Activated CD8-positive, alpha-beta memory T cell treated with anti-CD3 and anti-CD28 coated beads for 24 hours (primary cell): ENCODE data around the gene HACD3.
"Not testable (repeated sequence)": the region's sequence is repeated elsewhere in the genome, so short reads cannot be mapped to it uniquely, and the experiment has no call there.

Experiments used
- DNase-seq: peaks from one replicate; pipeline ENCODE4 v3.0.0-alpha.2; 2020

The HACD3 gene

GRCh38 chr15:65550681-65551098 is 20.4 kb downstream of the HACD3 start:
- no peak for DNase-seq

- DNase-seq = no peak
Observed at GRCh38 chr15:65551183-65551582, 20.9 kb downstream of the HACD3 start.

- not testable (repeated sequence) for DNase-seq
Observed at GRCh38 chr15:65552851-65553250, 22.6 kb downstream of the HACD3 start.

- DNase-seq = no peak
Observed at GRCh38 chr15:65553691-65554090, 23.4 kb downstream of the HACD3 start.

- DNase-seq = no peak
Observed at GRCh38 chr15:65556622-65557021, 26.4 kb downstream of the HACD3 start.

- DNase-seq = no peak
Observed at GRCh38 chr15:65558336-65558735, 28.1 kb downstream of the HACD3 start.

- no peak for DNase-seq
Observed at GRCh38 chr15:65558997-65559760, 28.9 kb downstream of the HACD3 start.

- no peak for DNase-seq
Observed at GRCh38 chr15:65559941-65560340, 29.7 kb downstream of the HACD3 start.

GRCh38 chr15:65561934-65562333 is 31.7 kb downstream of the HACD3 start:
- DNase-seq = no peak

GRCh38 chr15:65569728-65570127 is 39.5 kb downstream of the HACD3 start:
- no peak for DNase-seq

GRCh38 chr15:65571971-65572370 is 41.7 kb downstream of the HACD3 start:
- no peak for DNase-seq

GRCh38 chr15:65576664-65577063 is 46.4 kb downstream of the HACD3 start:
- no peak for DNase-seq

GRCh38 chr15:65577129-65577996 is 47.1 kb downstream of the HACD3 start:
- DNase-seq = no peak

GRCh38 chr15:65578904-65579728 is 48.9 kb downstream of the HACD3 start:
- no peak for DNase-seq

GRCh38 chr15:65579762-65580161 is 49.5 kb downstream of the HACD3 start:
- DNase-seq = no peak

GRCh38 chr15:65580287-65580686 is 50.0 kb downstream of the HACD3 start:
- DNase-seq = no peak

GRCh38 chr15:65583701-65584100 is 53.4 kb downstream of the HACD3 start:
- DNase-seq = no peak

GRCh38 chr15:65584241-65584640 is 54.0 kb downstream of the HACD3 start:
- no peak for DNase-seq

- DNase-seq = no peak
Observed at GRCh38 chr15:65587094-65587493, 56.8 kb downstream of the HACD3 start.

- no peak for DNase-seq
Observed at GRCh38 chr15:65595960-65596359, 65.7 kb downstream of the HACD3 start.

GRCh38 chr15:65598468-65598867 is 68.2 kb downstream of the HACD3 start:
- no peak for DNase-seq

GRCh38 chr15:65599677-65600076 is 69.4 kb downstream of the HACD3 start:
- DNase-seq = no peak

- no peak for DNase-seq
Observed at GRCh38 chr15:65603134-65603533, 72.9 kb downstream of the HACD3 start.
